Medulla oblongata (tissue), 1 donor: ENCODE measurements around the gene MRNIP.

Experiments
- DNase-seq: peaks from one replicate; pipeline ENCODE4 v3.0.0-alpha.2; 2015; ENCODE audit errors: extremely low spot score

Gene MRNIP, protein sequence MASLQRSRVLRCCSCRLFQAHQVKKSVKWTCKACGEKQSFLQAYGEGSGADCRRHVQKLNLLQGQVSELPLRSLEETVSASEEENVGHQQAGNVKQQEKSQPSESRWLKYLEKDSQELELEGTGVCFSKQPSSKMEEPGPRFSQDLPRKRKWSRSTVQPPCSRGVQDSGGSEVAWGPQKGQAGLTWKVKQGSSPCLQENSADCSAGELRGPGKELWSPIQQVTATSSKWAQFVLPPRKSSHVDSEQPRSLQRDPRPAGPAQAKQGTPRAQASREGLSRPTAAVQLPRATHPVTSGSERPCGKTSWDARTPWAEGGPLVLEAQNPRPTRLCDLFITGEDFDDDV

DNA sequence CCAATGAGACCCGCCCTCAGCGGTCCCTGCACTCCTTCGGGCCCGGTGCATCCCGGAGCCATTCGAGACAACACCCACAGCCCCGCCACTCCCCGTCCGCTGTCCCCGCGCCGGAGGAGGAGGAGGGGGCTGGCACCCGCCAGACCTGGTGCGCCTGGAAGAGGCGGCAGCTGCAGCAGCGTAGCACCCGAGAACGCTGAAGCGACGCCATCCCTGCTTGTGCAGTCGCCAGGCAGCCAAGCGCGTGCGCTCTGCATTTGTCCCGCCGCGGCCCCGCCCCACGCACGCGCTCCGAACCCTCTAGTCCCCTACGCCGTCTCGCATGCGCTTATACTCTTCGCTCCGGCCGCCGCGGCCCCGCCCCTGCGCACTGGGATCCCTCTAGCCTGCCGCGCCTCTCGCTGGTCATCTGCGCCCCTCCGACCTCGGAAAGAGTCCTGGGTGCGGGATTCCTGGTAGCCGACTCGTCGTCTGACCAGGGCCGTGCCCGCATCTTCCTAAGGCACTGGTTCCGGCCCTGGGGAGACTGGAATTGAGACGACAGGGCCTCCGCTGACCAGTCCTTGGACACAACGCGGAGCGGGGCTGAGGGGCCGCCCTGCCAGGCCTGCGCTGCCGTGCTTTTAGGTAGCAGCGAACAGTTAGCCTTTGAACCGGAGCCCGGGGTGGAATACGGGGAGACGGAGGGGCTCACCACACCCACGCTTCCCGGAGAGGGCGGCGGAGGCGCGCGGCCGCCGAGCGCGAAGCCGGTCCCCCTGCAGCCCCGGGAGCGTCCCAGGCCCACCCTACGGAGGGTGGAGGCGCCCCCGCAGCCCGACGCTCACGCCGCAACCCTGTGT is at the start of gene MRNIP:
TSS of gene MRNIP (minus strand) at position 232 of the 842 bp plus-strand sequence. CDS start at position 211, 21 bp downstream.
- peak; percentile 98 for DNase-seq

DNA sequence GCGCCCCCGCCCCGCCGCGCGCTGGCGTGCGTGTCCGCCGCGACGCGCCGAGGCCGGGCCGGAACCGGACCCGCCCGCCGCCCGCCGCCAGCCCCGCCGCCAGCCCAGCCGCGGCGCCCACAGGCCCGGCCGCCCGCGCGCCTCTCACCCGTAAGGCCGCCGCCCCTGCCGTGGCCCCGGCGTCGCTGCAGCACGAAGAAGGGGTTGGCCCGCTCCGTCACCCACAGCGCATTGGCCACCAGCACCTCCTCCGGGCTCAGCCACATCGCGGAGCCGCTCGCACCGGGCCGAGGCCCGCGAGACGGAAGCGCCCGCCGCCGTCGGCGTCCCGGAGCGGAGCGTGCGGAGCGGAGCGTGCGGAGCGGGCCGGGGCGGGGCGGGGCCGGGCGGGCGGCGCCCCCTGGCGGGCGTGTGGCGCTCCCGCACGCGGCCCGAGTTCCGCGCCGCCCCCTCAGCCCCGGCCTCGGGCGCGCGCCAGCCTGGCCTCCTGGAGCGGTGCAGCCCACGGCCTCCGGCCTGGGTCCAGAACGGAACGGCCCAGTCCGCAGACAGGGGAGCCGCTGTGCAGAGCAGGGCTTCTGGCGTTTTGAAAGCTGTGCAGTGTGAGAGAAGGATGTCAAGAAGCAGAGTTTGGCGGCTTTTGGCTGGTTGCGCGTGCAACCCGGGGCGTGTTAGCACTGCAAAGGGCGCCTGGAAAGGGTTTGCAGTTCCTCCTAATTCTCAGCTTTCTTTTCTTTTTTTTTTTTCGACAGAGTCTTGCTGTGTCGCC is 49.1 kb upstream of the MRNIP start, which contains the start of gene TBC1D9B:
TSS of gene TBC1D9B (minus strand) at position 342 of the 769 bp plus-strand sequence. CDS start at position 266, 76 bp downstream.
- peak; percentile 74 for DNase-seq

- DNase-seq: no peak
Measured at GRCh38 chr5:179906795-179907555, 48.4 kb upstream of the MRNIP start.

GRCh38 chr5:179906294-179906794 is 47.7 kb upstream of the MRNIP start:
- no peak for DNase-seq

GRCh38 chr5:179905161-179905560 is 46.5 kb upstream of the MRNIP start:
- no peak for DNase-seq

DNA sequence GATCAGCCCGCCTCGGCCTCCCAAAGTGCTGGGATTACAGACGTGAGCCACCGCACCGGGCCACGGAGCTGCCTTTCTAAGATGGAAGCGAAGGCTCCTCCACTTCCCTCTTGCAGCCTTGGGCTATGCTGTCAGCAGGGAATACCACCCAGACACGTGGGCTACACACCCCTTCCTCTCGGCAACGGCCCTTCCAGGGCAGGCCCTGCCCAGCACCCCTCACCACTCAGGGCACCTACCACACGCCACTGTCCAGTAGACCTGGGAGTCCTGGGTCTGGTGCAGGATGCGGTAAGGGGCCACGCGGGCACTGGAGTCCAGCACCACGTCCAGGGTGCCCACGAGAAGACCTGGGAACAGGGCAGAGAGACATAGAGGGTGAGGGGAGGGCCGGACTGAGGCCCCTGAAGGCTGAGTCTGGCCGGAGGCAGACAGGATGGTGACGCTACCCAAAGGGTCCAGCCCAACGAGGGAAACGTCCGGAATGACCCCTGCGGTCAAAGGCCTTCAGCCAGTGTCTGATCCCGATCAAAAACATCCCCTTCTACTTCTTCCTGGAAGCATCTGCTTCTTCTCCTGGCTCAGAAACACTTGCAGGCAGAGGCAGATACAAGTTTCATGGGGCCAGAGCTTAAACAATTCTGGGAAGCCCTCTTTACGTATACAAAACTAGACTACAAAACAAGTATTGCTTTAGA is 46.0 kb upstream of the MRNIP start:
- no peak for DNase-seq

DNA sequence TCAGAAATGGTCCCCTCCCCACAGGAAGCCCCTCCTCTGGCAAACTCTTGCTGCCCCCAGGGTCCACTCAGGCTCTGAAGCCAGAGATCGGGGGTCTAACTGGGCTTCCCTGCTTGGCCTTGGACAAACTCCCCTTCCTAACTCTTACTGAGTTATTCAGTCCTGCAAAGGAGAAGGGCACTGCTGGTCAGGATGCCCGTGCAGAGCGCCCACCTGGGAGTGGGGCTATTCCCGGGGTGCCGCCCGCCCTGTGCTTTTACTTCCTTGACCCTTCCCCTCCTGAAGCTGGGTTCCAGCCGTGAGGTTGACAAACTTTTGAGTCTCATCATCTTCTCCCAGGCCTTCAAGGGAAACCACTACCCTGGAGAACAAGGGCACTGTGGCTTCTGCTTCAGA is 44.1 kb upstream of the MRNIP start:
- DNase-seq: no peak

- no peak for DNase-seq
Measured at GRCh38 chr5:179901915-179902762, 43.5 kb upstream of the MRNIP start.

GRCh38 chr5:179901462-179901861 is 42.8 kb upstream of the MRNIP start:
- DNase-seq: no peak

- peak; percentile 65 for DNase-seq
Measured at GRCh38 chr5:179900711-179901110, 42.1 kb upstream of the MRNIP start.

- no peak for DNase-seq
Measured at GRCh38 chr5:179900206-179900605, 41.6 kb upstream of the MRNIP start.

GRCh38 chr5:179895861-179896260 is 37.2 kb upstream of the MRNIP start:
- no peak for DNase-seq

- DNase-seq: no peak
Measured at GRCh38 chr5:179893958-179894895, 35.6 kb upstream of the MRNIP start.

DNA sequence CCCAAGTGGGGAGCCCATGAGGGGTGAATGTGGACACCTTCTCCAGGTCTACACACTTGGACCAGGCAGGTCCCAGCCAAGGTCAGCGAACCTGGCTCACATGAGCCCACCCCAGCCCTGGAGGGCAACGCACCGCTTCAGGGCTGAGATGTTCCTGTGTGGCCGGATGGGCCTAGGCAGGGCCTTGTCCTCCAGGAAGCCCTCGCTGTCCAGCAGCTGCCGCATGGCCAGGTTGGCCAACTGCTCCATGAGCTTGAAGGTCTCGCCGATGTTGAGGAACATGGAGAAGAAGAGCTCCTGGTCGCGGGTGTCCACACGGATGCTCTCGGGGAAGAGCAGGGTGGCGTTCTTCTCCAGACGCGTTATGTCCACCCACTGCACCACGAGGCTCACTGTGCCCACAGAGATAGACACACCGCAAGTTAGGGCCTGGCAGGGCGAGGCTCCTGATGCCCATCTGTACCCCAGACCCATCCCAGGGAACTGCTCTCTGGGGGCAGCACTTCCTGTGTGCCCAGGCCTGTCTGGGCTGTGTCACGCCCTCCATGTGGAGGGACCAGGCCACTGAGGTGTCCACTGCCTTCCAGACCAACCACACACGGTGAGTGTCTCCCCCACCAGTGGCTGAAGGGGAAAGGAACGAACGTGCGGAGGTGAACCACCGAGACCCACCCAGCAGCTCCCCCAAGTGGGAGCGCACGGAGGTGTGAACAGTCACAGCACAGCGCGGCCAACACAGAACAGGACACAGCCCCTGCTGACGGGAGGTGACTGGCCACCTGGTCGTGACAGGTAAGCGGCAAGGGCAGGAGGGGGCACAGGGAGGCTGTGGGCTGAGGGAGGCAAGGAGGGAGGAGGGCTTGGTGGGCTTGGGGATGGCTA is 34.7 kb upstream of the MRNIP start:
- no peak for DNase-seq

DNA sequence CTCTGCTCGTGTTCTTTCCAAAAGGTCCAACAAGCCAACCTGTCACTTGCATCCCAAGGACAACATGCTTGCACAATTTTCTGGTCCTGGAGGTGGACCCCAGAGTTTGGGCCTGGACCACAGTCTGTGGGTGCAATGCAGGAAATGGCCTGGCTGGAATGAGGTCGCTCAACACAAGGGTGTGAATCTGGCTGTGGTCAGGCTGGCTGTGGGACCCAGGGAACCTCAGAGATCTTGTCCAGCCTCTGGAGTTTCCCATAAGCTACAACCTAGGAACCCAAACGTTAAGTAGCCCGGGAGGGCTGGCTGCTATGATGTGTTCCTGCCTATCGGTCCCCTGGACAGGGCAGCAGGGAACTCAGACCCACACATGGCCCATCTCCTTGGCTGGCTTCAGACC is 33.6 kb upstream of the MRNIP start:
- DNase-seq: no peak

DNA sequence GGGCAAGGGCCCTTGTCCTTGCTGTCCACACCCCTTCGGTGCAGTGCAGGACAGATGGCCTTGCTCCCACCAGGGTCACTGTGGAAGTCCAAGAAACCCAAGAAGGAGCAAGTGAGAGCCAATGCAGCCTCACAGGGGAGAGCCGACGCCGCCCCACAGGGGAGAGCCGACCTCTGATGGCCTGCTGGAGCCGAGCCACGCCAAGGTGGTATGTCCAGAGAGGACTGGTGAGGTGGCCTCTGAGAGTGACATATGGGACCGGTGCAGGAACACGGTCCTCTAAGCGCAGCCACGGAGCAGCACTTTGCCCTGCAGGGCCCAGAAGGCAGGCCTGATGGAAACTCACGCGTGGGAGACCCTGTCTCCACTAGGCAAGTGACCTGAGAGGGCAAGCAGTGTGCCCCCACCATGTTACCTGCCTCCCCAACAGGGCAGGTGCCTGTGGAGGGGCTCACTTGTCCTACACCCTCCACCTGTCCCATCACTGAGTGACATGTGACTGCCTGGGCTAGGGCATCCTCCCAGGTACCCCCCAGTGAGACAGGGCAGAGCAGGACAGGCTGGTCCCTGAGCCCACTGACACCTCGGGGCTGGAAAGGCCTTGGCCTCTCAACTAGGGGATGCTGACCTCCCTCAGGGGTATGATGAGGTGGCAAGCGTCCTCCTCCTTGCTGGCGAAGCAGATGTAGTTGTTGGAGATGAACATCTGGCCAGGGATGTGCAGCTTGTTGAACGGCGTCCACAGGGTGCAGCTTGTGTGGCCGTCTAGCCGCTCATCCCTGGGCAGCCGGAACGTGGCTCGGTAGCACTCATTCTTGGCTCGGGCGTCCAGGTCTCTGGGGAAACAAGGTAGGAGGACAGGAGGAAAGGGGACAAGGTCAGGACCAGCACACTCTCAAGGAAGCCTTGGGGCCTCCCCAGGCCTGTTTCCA is 32.4 kb upstream of the MRNIP start:
- no peak for DNase-seq
